GM23338 (cell line): Measurements from ENCODE around the gene ENOX1.

Experiments
- CREB1 ChIP-seq: fragments of 250-450 bp; sonication (Bioruptor Pico); IDR thresholded peaks from 2 replicates; pipeline ENCODE4 v1.5.0; 2020; ENCODE audit warnings: low read depth, mild to moderate bottlenecking, moderate library complexity
- EZH2 ChIP-seq: fragments of 200-600 bp; sonication (generic); IDR thresholded peaks from one replicate; pipeline ENCODE4 v1.8.0; 2017; ENCODE audit warnings: antibody characterized with exemption, mild to moderate bottlenecking, low read depth; ENCODE audit not compliant: unreplicated experiment
- EZH2phosphoT487 ChIP-seq: fragments of 200-600 bp; sonication (generic); IDR thresholded peaks from one replicate; pipeline ENCODE4 v1.8.1; 2018; ENCODE audit warnings: antibody characterized with exemption; ENCODE audit not compliant: unreplicated experiment
- JUNB ChIP-seq: IDR thresholded peaks from one replicate; pipeline ENCODE4 v1.6.1; 2016; ENCODE audit warnings: antibody characterized with exemption; ENCODE audit not compliant: unreplicated experiment
- POLR2AphosphoS5 ChIP-seq: IDR thresholded peaks from 2 replicates; pipeline ENCODE4 v1.6.1; 2016; ENCODE audit warnings: antibody characterized with exemption, low read depth
- TF ChIP-seq, protein P1 (sequence below), 2 experiments: fragments of 200-600 bp in 1 of 2; sonication (generic) in 1 of 2; conservative IDR thresholded peaks; 2 replicates each; pipeline versions ENCODE4 v1.5.1 to v1.6.1; 2016 to 2017; ENCODE audit warnings: antibody characterized with exemption in 2 of 2, low read depth in 2 of 2, mild to moderate bottlenecking in 2 of 2, moderate library complexity in 1 of 2
- TF ChIP-seq, protein P2 (sequence below): IDR thresholded peaks from one replicate; pipeline ENCODE4 v1.6.1; 2018; ENCODE audit warnings: antibody characterized with exemption; ENCODE audit not compliant: unreplicated experiment

DNA sequence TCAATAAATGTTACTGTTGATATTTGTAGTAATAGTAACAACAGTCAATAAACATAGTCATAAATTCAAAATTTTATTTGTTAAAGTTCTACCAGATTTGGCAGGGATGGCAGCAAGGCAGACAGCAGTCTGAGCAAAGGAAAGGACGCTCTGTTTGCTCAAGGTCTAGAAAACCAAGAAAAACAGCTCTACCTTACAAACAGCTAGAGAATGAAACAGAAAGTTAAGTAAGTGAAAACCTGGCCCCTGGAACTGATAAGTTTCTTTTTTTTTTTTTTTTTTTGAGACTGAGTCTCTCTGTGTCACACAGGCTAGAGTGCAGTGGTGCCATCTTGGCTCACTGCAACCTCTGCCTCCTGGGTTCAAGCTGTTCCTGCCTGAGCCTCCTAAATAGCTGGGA, 27.9 kb downstream of the ENOX1 start:
- TF ChIP-seq, protein P1, sequence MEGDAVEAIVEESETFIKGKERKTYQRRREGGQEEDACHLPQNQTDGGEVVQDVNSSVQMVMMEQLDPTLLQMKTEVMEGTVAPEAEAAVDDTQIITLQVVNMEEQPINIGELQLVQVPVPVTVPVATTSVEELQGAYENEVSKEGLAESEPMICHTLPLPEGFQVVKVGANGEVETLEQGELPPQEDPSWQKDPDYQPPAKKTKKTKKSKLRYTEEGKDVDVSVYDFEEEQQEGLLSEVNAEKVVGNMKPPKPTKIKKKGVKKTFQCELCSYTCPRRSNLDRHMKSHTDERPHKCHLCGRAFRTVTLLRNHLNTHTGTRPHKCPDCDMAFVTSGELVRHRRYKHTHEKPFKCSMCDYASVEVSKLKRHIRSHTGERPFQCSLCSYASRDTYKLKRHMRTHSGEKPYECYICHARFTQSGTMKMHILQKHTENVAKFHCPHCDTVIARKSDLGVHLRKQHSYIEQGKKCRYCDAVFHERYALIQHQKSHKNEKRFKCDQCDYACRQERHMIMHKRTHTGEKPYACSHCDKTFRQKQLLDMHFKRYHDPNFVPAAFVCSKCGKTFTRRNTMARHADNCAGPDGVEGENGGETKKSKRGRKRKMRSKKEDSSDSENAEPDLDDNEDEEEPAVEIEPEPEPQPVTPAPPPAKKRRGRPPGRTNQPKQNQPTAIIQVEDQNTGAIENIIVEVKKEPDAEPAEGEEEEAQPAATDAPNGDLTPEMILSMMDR (conservative IDR thresholded peaks at IDR 0.05; ENCODE audit: low read depth in 2 of 2), result no peak
- no peak for TF ChIP-seq POLR2AphosphoS5
- no peak for TF ChIP-seq EZH2phosphoT487
- TF ChIP-seq CREB1 (CRISPR knock-in tag), result no peak
- no peak for TF ChIP-seq EZH2
- TF ChIP-seq, protein P2, sequence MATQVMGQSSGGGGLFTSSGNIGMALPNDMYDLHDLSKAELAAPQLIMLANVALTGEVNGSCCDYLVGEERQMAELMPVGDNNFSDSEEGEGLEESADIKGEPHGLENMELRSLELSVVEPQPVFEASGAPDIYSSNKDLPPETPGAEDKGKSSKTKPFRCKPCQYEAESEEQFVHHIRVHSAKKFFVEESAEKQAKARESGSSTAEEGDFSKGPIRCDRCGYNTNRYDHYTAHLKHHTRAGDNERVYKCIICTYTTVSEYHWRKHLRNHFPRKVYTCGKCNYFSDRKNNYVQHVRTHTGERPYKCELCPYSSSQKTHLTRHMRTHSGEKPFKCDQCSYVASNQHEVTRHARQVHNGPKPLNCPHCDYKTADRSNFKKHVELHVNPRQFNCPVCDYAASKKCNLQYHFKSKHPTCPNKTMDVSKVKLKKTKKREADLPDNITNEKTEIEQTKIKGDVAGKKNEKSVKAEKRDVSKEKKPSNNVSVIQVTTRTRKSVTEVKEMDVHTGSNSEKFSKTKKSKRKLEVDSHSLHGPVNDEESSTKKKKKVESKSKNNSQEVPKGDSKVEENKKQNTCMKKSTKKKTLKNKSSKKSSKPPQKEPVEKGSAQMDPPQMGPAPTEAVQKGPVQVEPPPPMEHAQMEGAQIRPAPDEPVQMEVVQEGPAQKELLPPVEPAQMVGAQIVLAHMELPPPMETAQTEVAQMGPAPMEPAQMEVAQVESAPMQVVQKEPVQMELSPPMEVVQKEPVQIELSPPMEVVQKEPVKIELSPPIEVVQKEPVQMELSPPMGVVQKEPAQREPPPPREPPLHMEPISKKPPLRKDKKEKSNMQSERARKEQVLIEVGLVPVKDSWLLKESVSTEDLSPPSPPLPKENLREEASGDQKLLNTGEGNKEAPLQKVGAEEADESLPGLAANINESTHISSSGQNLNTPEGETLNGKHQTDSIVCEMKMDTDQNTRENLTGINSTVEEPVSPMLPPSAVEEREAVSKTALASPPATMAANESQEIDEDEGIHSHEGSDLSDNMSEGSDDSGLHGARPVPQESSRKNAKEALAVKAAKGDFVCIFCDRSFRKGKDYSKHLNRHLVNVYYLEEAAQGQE, result no peak
- no peak for TF ChIP-seq JUNB
